DND-41 (cell line): ENCODE data around the gene GPR34.

Source experiments
- EZH2 ChIP-seq: IDR thresholded peaks from 3 replicates; pipeline ENCODE4 v1.6.1; 2012; ENCODE audit warnings: borderline replicate concordance, low read depth, mild to moderate bottlenecking, moderate library complexity, low read length, inconsistent platforms; ENCODE audit not compliant: severe bottlenecking
- TF ChIP-seq, protein P1 (sequence below): IDR thresholded peaks from 2 replicates; pipeline ENCODE4 v1.5.1; 2012; ENCODE audit warnings: borderline replicate concordance, low read length, moderate library complexity, mild to moderate bottlenecking; ENCODE audit not compliant: poor library complexity, severe bottlenecking; ENCODE audit errors: extremely low read depth

DNA sequence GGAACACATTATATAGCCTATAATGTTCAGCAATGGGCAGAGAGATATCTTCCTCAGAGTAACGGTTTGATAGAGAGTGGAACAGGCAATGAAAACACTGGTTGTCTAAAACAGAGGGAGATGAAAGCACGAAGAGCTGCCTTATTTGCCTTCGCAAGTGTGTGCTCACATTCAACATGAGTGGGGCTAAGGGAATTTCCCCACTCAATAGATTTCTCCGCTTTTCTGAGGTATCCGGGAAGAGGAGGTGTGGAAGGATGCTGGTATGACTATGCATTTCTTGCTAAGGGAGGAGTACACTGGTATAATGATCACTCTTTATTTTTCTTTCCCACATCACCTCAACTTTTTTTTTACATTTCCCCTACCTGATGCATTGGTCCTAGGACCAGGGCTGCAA is 27.4 kb downstream of the GPR34 start:
- no peak for TF ChIP-seq EZH2
- TF ChIP-seq, protein P1, sequence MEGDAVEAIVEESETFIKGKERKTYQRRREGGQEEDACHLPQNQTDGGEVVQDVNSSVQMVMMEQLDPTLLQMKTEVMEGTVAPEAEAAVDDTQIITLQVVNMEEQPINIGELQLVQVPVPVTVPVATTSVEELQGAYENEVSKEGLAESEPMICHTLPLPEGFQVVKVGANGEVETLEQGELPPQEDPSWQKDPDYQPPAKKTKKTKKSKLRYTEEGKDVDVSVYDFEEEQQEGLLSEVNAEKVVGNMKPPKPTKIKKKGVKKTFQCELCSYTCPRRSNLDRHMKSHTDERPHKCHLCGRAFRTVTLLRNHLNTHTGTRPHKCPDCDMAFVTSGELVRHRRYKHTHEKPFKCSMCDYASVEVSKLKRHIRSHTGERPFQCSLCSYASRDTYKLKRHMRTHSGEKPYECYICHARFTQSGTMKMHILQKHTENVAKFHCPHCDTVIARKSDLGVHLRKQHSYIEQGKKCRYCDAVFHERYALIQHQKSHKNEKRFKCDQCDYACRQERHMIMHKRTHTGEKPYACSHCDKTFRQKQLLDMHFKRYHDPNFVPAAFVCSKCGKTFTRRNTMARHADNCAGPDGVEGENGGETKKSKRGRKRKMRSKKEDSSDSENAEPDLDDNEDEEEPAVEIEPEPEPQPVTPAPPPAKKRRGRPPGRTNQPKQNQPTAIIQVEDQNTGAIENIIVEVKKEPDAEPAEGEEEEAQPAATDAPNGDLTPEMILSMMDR: no peak
